GM12878 (cell line): Measurements from ENCODE around the gene LDHA. TPM values are rescaled to one million over a fixed set of nuclear protein-coding genes. Genes with fewer than 3 reads are reported as not detected.

Source experiments
- BACH1 ChIP-seq: fragments of 450-650 bp; IDR thresholded peaks from 2 replicates; pipeline ENCODE4 v1.6.1; 2017; ENCODE audit warnings: mild to moderate bottlenecking, borderline replicate concordance
- CHD2 ChIP-seq: IDR thresholded peaks from 2 replicates; pipeline ENCODE4 v1.6.1; 2011; ENCODE audit warnings: low read depth, low read length, improper control_type of control experiment, borderline replicate concordance
- CREB1 ChIP-seq: IDR thresholded peaks from 2 replicates; pipeline ENCODE4 v1.6.1; 2012; ENCODE audit warnings: low read depth, mild to moderate bottlenecking, inconsistent platforms
- EGR1 ChIP-seq, 2 experiments: IDR thresholded peaks; 1 replicate in 1 of 2; 2 replicates in 1 of 2; pipeline ENCODE4 v1.6.1; 2011 to 2012; ENCODE audit warnings: low read depth in 2 of 2, low read length in 2 of 2, borderline replicate concordance in 1 of 2, mild to moderate bottlenecking in 1 of 2, moderate library complexity in 1 of 2
- ETV6 ChIP-seq, 2 experiments: fragments of 450-650 bp in 1 of 2; IDR thresholded peaks in 1 of 2; conservative IDR thresholded peaks in 1 of 2; 2 replicates each; pipeline ENCODE4 v1.6.1; 2014; ENCODE audit warnings: antibody characterized with exemption in 1 of 2, borderline replicate concordance in 1 of 2, low read depth in 1 of 2, mild to moderate bottlenecking in 1 of 2, moderate library complexity in 1 of 2
- HDAC6 ChIP-seq: fragments of 200-600 bp; sonication (generic); IDR thresholded peaks from one replicate; pipeline ENCODE4 v1.8.0; 2017; ENCODE audit warnings: antibody characterized with exemption; ENCODE audit not compliant: unreplicated experiment
- KAT2A ChIP-seq: conservative IDR thresholded peaks from 2 replicates; pipeline ENCODE4 v1.6.1; 2011; ENCODE audit warnings: low read depth, low read length; ENCODE audit not compliant: control insufficient read depth
- MEF2A ChIP-seq: IDR thresholded peaks from 2 replicates; pipeline ENCODE4 v1.6.1; 2011; ENCODE audit warnings: low read depth, mild to moderate bottlenecking, low read length, moderate library complexity; ENCODE audit not compliant: insufficient read depth
- POLR2AphosphoS5 ChIP-seq: IDR thresholded peaks from 2 replicates; pipeline ENCODE4 v1.6.1; 2011; ENCODE audit warnings: mild to moderate bottlenecking, low read length, inconsistent platforms
- RB1 ChIP-seq: fragments of 450-650 bp; formaldehyde crosslinking; IDR thresholded peaks from 2 replicates; pipeline ENCODE4 v1.6.1; 2017; ENCODE audit warnings: mild to moderate bottlenecking, borderline replicate concordance
- RBBP5 ChIP-seq: fragments of 200-600 bp; sonication (generic); conservative IDR thresholded peaks from 2 replicates; pipeline ENCODE4 v1.6.1; 2016
- SPI1 ChIP-seq: IDR thresholded peaks from 2 replicates; pipeline ENCODE4 v1.6.1; 2011; ENCODE audit warnings: low read depth, mild to moderate bottlenecking, low read length, moderate library complexity, borderline replicate concordance; ENCODE audit not compliant: insufficient read depth
- SRF ChIP-seq, 2 experiments: IDR thresholded peaks; 2 replicates each; pipeline ENCODE4 v1.6.1; 2011; ENCODE audit warnings: low read depth in 2 of 2, low read length in 2 of 2, mild to moderate bottlenecking in 1 of 2, moderate library complexity in 1 of 2
- STAT1 ChIP-seq: fragments of 450-650 bp; conservative IDR thresholded peaks from 2 replicates; pipeline ENCODE4 v1.6.1; 2014; ENCODE audit warnings: antibody characterized with exemption, mild to moderate bottlenecking
- YBX1 ChIP-seq: fragments of 450-650 bp; IDR thresholded peaks from 2 replicates; pipeline ENCODE4 v1.6.1; 2016; ENCODE audit warnings: antibody characterized with exemption
- YY1 ChIP-seq: IDR thresholded peaks from 2 replicates; pipeline ENCODE4 v1.6.1; 2011; ENCODE audit warnings: low read depth, mild to moderate bottlenecking, low read length
- ZNF622 ChIP-seq: fragments of 450-650 bp; IDR thresholded peaks from 2 replicates; pipeline ENCODE4 v1.6.1; 2017; ENCODE audit warnings: mild to moderate bottlenecking, inconsistent platforms
- ZZZ3 ChIP-seq: IDR thresholded peaks from 2 replicates; pipeline ENCODE4 v1.6.1; 2011; ENCODE audit warnings: low read depth; ENCODE audit not compliant: control insufficient read depth, insufficient read length
- polyA plus RNA-seq, 11 experiments: library from polyadenylated mRNA; depleted of rRNA in 4 of 11; unstranded in 6 of 11; stranded (reverse) in 5 of 11; fragments of >200 nt; fragmentation: Nextera tagmentation in 4 of 11; fragmentation: Illumina TruSeq in 1 of 11; extraction: Ambion mirVana in 4 of 11; extraction: Trizol in 1 of 11; gene quantifications; 1 replicate in 1 of 11; 2 replicates in 10 of 11; pipeline versions ENCODE4 v1.2.1 to v1.2.3, GENCODE V29; 2011 to 2016; ENCODE audit warnings: inconsistent platforms in 2 of 11, missing spikeins in 2 of 11, low read depth in 1 of 11
- total RNA-seq, 4 experiments: library from RNA; depleted of rRNA in 3 of 4; stranded (reverse); fragments of >200 nt in 3 of 4; fragmentation: Illumina TruSeq in 1 of 4; extraction: Trizol in 1 of 4; gene quantifications; 2 replicates each; pipeline versions ENCODE4 v1.2.1 to v1.2.3, GENCODE V29; 2013 to 2021
- TF ChIP-seq, protein P1 (sequence below): fragments of 450-650 bp; conservative IDR thresholded peaks from 2 replicates; pipeline ENCODE4 v1.6.1; 2017; ENCODE audit warnings: mild to moderate bottlenecking, moderate library complexity
- TF ChIP-seq, protein P2 (sequence below): fragments of 450-650 bp; formaldehyde crosslinking; IDR thresholded peaks from 2 replicates; pipeline ENCODE4 v1.5.0; 2022; ENCODE audit warnings: mild to moderate bottlenecking, missing genetic modification characterization
- TF ChIP-seq, protein P3 (sequence below): fragments of 150-350 bp; IDR thresholded peaks from 2 replicates; pipeline ENCODE4 v1.6.1; 2014; ENCODE audit warnings: mild to moderate bottlenecking, low read depth, low read length
- TF ChIP-seq, protein P4 (sequence below): IDR thresholded peaks from 2 replicates; pipeline ENCODE4 v1.6.1; 2011; ENCODE audit warnings: low read depth, low read length, improper control_type of control experiment, borderline replicate concordance

The LDHA gene
- total and polyA plus RNA-seq, 10 of the 15 experiments (the other 5 are each of a cell fraction or from before 2014, with no cell fraction given) = 773 to 2,300 (median 1,367) TPM

DNA sequence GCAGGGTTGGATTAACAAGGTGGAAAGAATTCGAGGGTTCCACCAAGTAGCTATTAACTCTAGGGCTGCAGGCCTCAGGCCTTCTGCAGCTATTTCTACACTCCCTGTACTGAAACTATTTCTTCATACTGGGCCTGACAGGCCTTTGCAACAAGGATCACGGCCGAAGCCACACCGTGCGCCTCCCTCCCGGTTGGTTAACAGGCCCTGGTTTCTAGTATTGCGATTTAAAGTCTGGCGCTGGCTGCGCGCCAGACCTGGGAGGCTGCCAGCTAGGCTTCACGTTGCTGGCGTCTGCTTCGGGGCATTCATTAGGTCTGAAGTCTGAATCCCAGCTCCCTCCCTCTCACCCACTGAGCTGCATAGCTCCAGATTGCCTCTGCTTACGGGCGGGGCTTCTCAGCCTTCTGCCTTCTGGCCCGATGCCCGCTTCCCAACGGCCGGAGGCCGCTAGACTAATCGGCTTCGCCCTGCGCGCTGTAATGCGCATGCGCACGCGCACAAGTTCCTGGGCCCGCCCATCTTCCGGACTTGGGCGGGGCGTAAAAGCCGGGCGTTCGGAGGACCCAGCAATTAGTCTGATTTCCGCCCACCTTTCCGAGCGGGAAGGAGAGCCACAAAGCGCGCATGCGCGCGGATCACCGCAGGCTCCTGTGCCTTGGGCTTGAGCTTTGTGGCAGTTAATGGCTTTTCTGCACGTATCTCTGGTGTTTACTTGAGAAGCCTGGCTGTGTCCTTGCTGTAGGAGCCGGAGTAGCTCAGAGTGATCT, 1.6 kb downstream of the LDHA start (continued):
- TF ChIP-seq CREB1 = 0 out of 2 replicates have a peak, but pooled peaks have one; percentile 18
- TF ChIP-seq ZZZ3 = no peak
- no peak for TF ChIP-seq HDAC6
- TF ChIP-seq, protein P1, sequence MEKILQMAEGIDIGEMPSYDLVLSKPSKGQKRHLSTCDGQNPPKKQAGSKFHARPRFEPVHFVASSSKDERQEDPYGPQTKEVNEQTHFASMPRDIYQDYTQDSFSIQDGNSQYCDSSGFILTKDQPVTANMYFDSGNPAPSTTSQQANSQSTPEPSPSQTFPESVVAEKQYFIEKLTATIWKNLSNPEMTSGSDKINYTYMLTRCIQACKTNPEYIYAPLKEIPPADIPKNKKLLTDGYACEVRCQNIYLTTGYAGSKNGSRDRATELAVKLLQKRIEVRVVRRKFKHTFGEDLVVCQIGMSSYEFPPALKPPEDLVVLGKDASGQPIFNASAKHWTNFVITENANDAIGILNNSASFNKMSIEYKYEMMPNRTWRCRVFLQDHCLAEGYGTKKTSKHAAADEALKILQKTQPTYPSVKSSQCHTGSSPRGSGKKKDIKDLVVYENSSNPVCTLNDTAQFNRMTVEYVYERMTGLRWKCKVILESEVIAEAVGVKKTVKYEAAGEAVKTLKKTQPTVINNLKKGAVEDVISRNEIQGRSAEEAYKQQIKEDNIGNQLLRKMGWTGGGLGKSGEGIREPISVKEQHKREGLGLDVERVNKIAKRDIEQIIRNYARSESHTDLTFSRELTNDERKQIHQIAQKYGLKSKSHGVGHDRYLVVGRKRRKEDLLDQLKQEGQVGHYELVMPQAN = 0 out of 2 replicates have a peak, but pooled peaks have one; percentile 6
- TF ChIP-seq SPI1 = no peak
- TF ChIP-seq KAT2A = no peak
- TF ChIP-seq, protein P2, sequence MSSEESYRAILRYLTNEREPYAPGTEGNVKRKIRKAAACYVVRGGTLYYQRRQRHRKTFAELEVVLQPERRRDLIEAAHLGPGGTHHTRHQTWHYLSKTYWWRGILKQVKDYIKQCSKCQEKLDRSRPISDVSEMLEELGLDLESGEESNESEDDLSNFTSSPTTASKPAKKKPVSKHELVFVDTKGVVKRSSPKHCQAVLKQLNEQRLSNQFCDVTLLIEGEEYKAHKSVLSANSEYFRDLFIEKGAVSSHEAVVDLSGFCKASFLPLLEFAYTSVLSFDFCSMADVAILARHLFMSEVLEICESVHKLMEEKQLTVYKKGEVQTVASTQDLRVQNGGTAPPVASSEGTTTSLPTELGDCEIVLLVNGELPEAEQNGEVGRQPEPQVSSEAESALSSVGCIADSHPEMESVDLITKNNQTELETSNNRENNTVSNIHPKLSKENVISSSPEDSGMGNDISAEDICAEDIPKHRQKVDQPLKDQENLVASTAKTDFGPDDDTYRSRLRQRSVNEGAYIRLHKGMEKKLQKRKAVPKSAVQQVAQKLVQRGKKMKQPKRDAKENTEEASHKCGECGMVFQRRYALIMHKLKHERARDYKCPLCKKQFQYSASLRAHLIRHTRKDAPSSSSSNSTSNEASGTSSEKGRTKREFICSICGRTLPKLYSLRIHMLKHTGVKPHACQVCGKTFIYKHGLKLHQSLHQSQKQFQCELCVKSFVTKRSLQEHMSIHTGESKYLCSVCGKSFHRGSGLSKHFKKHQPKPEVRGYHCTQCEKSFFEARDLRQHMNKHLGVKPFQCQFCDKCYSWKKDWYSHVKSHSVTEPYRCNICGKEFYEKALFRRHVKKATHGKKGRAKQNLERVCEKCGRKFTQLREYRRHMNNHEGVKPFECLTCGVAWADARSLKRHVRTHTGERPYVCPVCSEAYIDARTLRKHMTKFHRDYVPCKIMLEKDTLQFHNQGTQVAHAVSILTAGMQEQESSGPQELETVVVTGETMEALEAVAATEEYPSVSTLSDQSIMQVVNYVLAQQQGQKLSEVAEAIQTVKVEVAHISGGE (CRISPR knock-in tag) = no peak
- TF ChIP-seq BACH1 = peak; percentile 71
- no peak for TF ChIP-seq ETV6 (conservative IDR thresholded peaks at IDR 0.05 in 1 of 2, IDR thresholded peaks at IDR 0.05 in 1 of 2; ENCODE audit: borderline replicate concordance in 1 of 2, low read depth in 1 of 2)
- peak; percentile 80 for TF ChIP-seq POLR2AphosphoS5
- TF ChIP-seq RB1 = 0 out of 2 replicates have a peak, but pooled peaks have one; percentile 84
- TF ChIP-seq YBX1 = no peak
- TF ChIP-seq RBBP5 = no peak
- 0 out of 2 replicates have a peak, but pooled peaks have one; percentile 7 for TF ChIP-seq YY1
- no peak for TF ChIP-seq SRF (IDR thresholded peaks at IDR 0.05; ENCODE audit: low read depth in 2 of 2, low read length in 2 of 2)
- TF ChIP-seq, protein P3, sequence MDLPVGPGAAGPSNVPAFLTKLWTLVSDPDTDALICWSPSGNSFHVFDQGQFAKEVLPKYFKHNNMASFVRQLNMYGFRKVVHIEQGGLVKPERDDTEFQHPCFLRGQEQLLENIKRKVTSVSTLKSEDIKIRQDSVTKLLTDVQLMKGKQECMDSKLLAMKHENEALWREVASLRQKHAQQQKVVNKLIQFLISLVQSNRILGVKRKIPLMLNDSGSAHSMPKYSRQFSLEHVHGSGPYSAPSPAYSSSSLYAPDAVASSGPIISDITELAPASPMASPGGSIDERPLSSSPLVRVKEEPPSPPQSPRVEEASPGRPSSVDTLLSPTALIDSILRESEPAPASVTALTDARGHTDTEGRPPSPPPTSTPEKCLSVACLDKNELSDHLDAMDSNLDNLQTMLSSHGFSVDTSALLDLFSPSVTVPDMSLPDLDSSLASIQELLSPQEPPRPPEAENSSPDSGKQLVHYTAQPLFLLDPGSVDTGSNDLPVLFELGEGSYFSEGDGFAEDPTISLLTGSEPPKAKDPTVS = no peak
- TF ChIP-seq STAT1 = no peak
- TF ChIP-seq EGR1 (IDR thresholded peaks at IDR 0.05; ENCODE audit: borderline replicate concordance in 1 of 2, low read depth in 2 of 2, low read length in 2 of 2) = peak in 1 of 2 experiments; percentile 70; a peak in 2 of 3 replicates
- no peak for TF ChIP-seq ZNF622
- no peak for TF ChIP-seq MEF2A
- TF ChIP-seq CHD2 = peak; percentile 55; the same call in 1 of the 2 replicates
- TF ChIP-seq, protein P4, sequence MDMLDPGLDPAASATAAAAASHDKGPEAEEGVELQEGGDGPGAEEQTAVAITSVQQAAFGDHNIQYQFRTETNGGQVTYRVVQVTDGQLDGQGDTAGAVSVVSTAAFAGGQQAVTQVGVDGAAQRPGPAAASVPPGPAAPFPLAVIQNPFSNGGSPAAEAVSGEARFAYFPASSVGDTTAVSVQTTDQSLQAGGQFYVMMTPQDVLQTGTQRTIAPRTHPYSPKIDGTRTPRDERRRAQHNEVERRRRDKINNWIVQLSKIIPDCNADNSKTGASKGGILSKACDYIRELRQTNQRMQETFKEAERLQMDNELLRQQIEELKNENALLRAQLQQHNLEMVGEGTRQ = no peak
